GM18505 (cell line): ENCODE results near the gene TPSG1.
"Not testable (repeated sequence)": the region's sequence is repeated elsewhere in the genome, so short reads cannot be mapped to it uniquely, and the experiment has no call there.

ENCODE experiments used
- ATAC-seq: cut with Tn5 transposase; IDR thresholded peaks from one replicate; pipeline ENCODE4 v1.9.1; 2021; ENCODE audit not compliant: unreplicated experiment
- POLR2A ChIP-seq: IDR thresholded peaks from 4 replicates; pipeline ENCODE4 v1.6.1; 2011; ENCODE audit warnings: borderline replicate concordance; ENCODE audit not compliant: insufficient read depth, insufficient read length; ENCODE audit errors: extremely low read depth

Gene TPSG1

DNA sequence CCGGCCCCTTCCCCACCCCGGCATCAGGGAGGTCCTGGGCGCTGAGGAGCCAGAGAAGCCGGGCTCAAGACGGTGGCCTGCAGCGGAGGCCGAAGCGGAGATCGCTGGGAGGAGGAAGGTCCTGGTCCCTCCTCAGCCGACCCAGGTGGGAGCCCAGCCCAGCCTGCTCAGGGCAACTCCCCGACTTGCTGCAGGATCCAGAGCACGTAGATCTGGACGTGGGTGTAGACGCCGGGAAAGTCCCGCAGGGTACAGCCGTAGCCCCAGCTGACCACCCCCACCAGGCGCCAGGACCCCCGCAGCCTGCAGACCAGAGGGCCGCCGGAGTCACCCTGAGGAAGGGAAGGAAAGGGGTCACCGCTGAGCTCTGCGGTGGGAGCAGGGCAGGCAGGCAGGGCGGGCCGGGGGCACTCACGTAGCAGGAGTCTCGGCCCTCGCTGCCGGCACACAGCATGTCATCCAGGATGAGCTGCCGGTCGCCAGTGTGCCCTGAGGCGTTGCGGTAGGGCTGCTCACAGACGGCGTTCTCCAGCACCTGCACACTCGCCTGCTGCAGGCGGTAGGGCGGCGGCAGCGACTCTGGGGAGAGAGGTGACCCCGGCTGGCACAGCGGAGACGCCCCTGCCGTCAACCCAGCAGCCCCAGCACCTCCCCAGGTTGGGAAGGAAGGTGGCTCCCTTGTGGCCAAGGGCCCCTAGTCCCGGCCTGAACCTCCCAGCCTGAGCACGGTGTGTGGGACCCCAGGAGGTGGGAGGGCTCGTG lies 36.2 kb upstream of the TPSG1 start:
- TF ChIP-seq POLR2A: no peak
- ATAC-seq: no peak

- no peak for TF ChIP-seq POLR2A
- no peak for ATAC-seq
Observed at GRCh38 chr16:1260101-1260680, 35.1 kb upstream of the TPSG1 start.

- no peak for ATAC-seq
- TF ChIP-seq POLR2A: no peak
Observed at GRCh38 chr16:1259760-1260068, 34.6 kb upstream of the TPSG1 start.

GRCh38 chr16:1258906-1259759 lies 34.1 kb upstream of the TPSG1 start:
- no peak for TF ChIP-seq POLR2A
- no peak for ATAC-seq

GRCh38 chr16:1258225-1258600 lies 33.1 kb upstream of the TPSG1 start:
- no peak for TF ChIP-seq POLR2A

GRCh38 chr16:1257561-1258224 lies 32.6 kb upstream of the TPSG1 start:
- TF ChIP-seq POLR2A: no peak
- no peak for ATAC-seq

More at GRCh38 chr16:1258225-1258600, 33.1 kb upstream of the TPSG1 start:
- ATAC-seq: no peak

DNA sequence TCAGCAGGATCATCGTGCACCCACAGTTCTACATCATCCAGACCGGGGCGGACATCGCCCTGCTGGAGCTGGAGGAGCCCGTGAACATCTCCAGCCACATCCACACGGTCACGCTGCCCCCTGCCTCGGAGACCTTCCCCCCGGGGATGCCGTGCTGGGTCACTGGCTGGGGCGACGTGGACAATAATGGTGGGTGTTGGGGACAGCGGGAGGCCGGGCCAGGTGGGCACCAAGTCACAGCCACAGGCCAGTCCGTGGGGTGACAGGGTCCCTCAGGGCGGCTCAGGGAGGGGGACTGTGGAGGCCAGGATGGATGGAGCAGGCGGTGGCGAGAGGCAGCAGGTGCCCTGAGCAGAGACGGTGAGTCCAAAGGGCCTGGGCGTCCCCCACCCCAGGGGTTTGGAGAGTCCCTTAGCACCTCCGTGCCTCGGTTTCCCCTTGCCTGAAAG lies 31.8 kb upstream of the TPSG1 start:
- ATAC-seq: no peak

GRCh38 chr16:1256296-1256873 lies 31.3 kb upstream of the TPSG1 start:
- ATAC-seq: not testable (repeated sequence)

More for the DNA sequence above, 31.8 kb upstream of the TPSG1 start:
- TF ChIP-seq POLR2A: no peak

- ATAC-seq: not testable (repeated sequence)
Observed at GRCh38 chr16:1255276-1256122, 30.4 kb upstream of the TPSG1 start, which contains the start of gene TPSD1. TPSD1 (plus strand) TSS chr16:1256069; CDS start chr16:1256281, 212 bp downstream.

- ATAC-seq: not testable (repeated sequence)
Observed at GRCh38 chr16:1254821-1255220, 29.8 kb upstream of the TPSG1 start.

DNA sequence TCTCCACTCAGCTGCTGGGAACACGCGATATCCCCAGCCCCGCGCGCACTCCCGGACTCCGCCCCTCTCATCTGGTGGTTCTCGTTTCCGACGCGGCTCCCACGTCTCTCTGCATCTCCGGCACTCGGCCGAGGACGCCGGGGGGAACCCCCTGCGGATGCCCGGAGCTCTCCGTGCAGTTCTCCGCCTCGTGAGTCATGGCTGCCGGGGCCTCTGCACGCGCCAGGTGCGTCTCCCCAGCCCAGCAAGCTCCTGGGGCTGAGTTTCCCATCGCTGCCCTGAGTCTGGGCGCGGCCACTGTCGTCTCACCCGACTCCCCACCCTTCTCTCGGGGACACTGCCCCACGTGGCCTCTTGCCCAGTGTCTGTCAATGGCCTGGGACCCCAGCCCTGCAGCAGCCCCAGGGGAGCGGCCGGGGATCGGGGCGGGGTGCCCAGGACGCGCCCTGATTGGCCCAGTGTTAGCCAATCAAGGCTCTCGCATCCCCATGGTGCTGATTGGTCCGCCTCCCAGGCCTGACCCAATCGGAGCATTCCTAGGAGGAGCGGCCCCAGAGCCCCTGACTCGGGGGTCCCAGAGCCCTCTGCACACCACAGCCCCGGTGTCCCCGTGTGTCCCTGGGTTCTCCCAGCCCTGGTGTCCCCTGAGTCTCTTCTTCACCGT lies 28.8 kb upstream of the TPSG1 start:
- ATAC-seq: not testable (repeated sequence)

DNA sequence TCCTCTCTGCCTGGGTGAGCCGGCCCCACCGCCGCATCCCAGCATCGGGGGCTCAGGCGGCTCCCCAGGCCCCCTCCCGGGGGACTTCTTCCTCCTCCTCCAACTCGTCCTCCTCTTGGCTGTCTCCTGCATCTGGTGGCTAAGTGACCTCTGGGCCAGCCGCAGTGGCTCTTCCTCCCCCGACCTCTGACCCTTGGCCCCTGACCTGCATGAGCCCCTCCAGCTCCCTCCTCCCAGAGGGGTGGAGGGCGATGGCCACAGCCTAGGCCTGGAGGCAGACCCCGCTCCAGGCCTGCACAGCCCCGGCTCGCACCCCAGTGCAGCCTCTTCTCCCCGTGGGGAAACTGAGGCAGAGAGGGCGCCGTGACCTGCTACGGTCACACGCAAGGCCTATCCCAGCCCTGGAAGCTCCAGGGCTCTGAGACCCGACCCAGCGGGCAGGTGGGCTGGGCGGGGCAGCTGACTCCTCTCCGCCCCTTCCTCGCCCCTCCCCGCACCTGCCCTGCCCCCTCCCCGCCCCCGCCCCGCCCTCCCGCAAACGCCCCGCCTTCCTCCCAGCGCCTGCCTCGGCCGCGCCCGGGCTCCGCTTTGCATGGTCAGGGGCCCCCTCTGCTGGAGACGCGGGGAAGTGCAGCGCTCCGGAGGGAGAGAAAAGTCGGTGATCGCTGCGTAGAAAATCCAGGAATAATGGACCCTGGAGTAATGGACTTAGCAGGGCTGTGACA lies 24.1 kb upstream of the TPSG1 start:
- ATAC-seq: not testable (repeated sequence)

- ATAC-seq: not testable (repeated sequence)
Observed at GRCh38 chr16:1247903-1248537, 23.0 kb upstream of the TPSG1 start.
